Progenitor cell of endocrine pancreas (in vitro differentiated cells): ENCODE data around the gene VIPR2. TPM values are rescaled to one million over a fixed set of nuclear protein-coding genes. Genes with fewer than 3 reads are reported as not detected.

Experiments used
- DNase-seq: peaks from one replicate; pipeline ENCODE4 v3.0.0; 2021; ENCODE audit warnings: low spot score; ENCODE audit not compliant: unreplicated experiment
- H3K27ac Mint-ChIP-seq: 2 replicates; pipeline ENCODE4 v1.8.0; 2021; ENCODE audit warnings: mild to moderate bottlenecking, moderate library complexity, mixed read lengths
- H3K27me3 Mint-ChIP-seq: 2 replicates; pipeline ENCODE4 v1.8.0; 2021; ENCODE audit warnings: mixed read lengths
- H3K36me3 Mint-ChIP-seq: 2 replicates; pipeline ENCODE4 v1.8.0; 2022; ENCODE audit warnings: mixed read lengths; ENCODE audit not compliant: insufficient read depth
- H3K4me1 Mint-ChIP-seq: 2 replicates; pipeline ENCODE4 v1.8.0; 2021; ENCODE audit warnings: low read depth, mixed read lengths
- H3K4me3 Mint-ChIP-seq: 2 replicates; pipeline ENCODE4 v1.8.0; 2021; ENCODE audit warnings: low read depth, mild to moderate bottlenecking, moderate library complexity, mixed read lengths
- H3K9me3 Mint-ChIP-seq: 2 replicates; pipeline ENCODE4 v1.8.0; 2021; ENCODE audit warnings: low read depth, mixed read lengths
- CTCF ChIP-seq: fragments of 200-600 bp; sonication (generic); IDR thresholded peaks from one replicate; pipeline ENCODE4 v1.5.0; 2021; ENCODE audit warnings: antibody characterized with exemption, mild to moderate bottlenecking; ENCODE audit not compliant: unreplicated experiment
- total RNA-seq: library from RNA; stranded (reverse); gene quantifications from 2 replicates; pipeline ENCODE4 v1.2.1, GENCODE V29; 2021

The VIPR2 gene
- total RNA-seq, 1 donor from 2014 or later: 0.36 TPM

DNA sequence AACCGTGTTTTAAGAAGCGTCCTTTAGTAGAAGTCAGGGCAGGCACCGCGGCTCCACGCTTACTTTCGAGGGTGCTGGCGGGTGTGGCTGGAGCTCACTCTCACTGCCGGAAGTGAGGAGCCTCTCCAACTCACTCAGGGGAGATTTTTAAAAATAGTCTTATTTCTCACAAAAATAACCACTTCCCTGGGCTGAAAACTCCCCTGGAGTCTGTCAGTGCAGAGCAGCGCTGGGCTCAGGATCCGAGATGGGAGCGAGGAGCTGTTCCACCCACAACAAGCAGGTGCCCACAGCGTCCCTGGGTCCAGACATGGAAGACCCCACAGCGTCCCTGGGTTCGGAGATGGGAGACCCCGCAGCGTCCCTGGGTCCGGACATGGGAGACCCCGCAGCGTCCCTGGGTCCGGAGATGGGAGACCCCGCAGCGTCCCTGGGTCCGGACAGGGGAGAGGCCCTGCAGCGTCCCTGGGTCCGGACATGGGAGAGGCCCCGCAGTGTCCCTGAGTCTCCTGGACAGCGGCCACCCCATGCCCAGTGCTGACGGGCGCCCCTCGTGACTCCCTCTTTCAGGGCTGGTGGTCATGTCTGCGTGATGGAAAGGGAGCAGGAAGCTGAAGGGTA, 51.2 kb downstream of the VIPR2 start:
- no peak for TF ChIP-seq CTCF
- no peak overlapping the region for H3K27ac Mint-ChIP-seq
- no peaks in the 10 kb centered on the region for H3K4me1 Mint-ChIP-seq
- H3K27me3 Mint-ChIP-seq: peaks cover 9% of the 10 kb centered on the region
- no peaks in the 10 kb centered on the region for H3K9me3 Mint-ChIP-seq
- no peak overlapping the region for H3K4me3 Mint-ChIP-seq
- H3K36me3 Mint-ChIP-seq: no peaks in the 10 kb centered on the region
- no peak for DNase-seq

- peaks cover 9% of the 10 kb centered on the region for H3K27me3 Mint-ChIP-seq
- no peaks in the 10 kb centered on the region for H3K9me3 Mint-ChIP-seq
- no peaks in the 10 kb centered on the region for H3K4me1 Mint-ChIP-seq
- H3K4me3 Mint-ChIP-seq: no peak overlapping the region
- no peak overlapping the region for H3K27ac Mint-ChIP-seq
- no peak for DNase-seq
- TF ChIP-seq CTCF: no peak
- no peaks in the 10 kb centered on the region for H3K36me3 Mint-ChIP-seq
Observed at GRCh38 chr7:159092701-159093121, 52.0 kb downstream of the VIPR2 start.

- Mint-ChIP-seq H3K27me3 (peaks cover 9% of the 10 kb centered on the region), H3K36me3 (no peaks in the 10 kb centered on the region), H3K4me1 (no peaks in the 10 kb centered on the region), H3K4me3 (no peak overlapping the region), H3K27ac (no peak overlapping the region), H3K9me3 (no peaks in the 10 kb centered on the region)
- no peak for DNase-seq
- no peak for TF ChIP-seq CTCF
Observed at GRCh38 chr7:159091480-159092475, 52.9 kb downstream of the VIPR2 start.

DNA sequence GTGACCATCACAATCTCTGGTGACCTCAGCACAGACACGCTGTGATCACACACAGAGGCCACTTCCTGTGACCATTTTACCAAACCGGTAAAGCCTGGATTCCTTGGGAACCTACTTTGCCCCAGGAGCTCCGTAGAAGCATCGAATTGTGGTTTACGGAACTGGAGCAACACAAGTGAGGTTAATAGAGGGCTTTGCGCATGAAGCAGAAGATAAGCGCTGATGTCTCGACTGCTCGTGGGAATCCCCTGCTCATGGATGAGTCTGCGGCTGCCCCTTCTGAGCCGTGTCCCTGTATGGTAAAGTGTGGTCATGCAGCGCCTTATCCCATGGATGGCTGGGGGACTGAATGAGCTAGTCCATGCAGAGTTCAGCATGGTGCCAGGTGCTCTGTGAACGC, 53.6 kb downstream of the VIPR2 start:
- no peak overlapping the region for H3K27ac Mint-ChIP-seq
- peaks cover 5% of the 10 kb centered on the region for H3K27me3 Mint-ChIP-seq
- H3K4me3 Mint-ChIP-seq: no peak overlapping the region
- H3K9me3 Mint-ChIP-seq: no peaks in the 10 kb centered on the region
- DNase-seq: no peak
- no peak for TF ChIP-seq CTCF
- H3K36me3 Mint-ChIP-seq: no peaks in the 10 kb centered on the region
- no peaks in the 10 kb centered on the region for H3K4me1 Mint-ChIP-seq

DNA sequence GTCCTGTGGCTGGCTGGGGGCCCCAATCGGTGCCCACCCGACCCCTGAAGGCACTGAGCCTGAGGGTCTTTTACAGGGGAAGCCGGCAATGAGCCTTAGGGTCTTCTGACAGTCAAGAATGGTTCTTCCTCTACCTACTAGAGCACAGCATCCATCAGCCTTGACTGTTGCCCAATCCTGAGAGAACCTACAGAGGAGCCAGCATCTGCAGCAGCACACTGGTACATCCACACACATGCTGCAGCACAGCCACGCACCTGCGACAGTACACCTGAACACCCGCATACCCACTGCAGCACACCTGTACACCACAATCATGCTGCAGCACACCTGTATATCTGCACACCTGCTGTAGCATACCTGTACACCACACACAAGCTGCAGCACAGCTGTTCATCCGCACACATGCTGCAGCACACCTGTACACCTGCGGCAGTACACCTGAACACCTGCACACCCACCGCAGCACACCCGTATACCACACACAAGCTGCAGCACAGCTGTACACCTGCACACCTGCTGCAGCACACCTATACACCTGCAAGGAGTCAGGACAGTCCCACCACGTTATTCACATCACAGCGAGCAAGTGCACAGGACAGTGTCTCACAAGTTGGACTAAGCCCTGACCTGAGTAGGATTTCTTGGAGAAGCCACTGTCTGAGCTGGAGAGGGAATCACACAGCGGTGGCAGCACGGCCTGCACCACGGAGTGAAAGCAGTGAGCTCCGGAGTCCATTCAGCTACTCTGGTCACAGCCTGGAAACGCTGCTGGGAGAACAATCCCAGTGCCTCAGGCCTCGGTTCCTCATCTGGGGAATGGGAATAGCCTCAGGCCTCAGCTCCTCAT, 56.4 kb downstream of the VIPR2 start:
- H3K9me3 Mint-ChIP-seq: no peaks in the 10 kb centered on the region
- no peak for DNase-seq
- H3K27me3 Mint-ChIP-seq: peaks cover 2% of the 10 kb centered on the region
- no peaks in the 10 kb centered on the region for H3K4me1 Mint-ChIP-seq
- no peak for TF ChIP-seq CTCF
- H3K4me3 Mint-ChIP-seq: no peak overlapping the region
- no peaks in the 10 kb centered on the region for H3K36me3 Mint-ChIP-seq
- no peak overlapping the region for H3K27ac Mint-ChIP-seq
